Endothelial cell of umbilical vein (primary cell): ENCODE measurements around the gene FDX1. TPM values are rescaled to one million over a fixed set of nuclear protein-coding genes. Genes with fewer than 3 reads are reported as not detected.

Experiments used
- BruUV-seq: library from RNA; stranded (reverse); fragments of 400-500 nt; replicated peaks from 2 replicates; lab custom pipeline; 2021; lab: Mats Ljungman, UMichigan
- CTCF ChIA-PET: fragments of 300-600, 350-600 bp; sonication (Branson Sonifier 250); formaldehyde crosslinking; loops from one replicate; lab custom pipeline; 2021; ENCODE audit warnings: antibody characterized with exemption, inconsistent platforms; lab: Charles Lee
- POLR2A ChIA-PET: fragments of 300-600, 350-600 bp; sonication (Branson Sonifier 250); formaldehyde crosslinking; loops from one replicate; lab custom pipeline; 2021; ENCODE audit warnings: antibody characterized with exemption, inconsistent platforms; lab: Charles Lee
- DNase-seq: peaks from one replicate; pipeline ENCODE4 v3.0.0-alpha.2; 2011; ENCODE audit warnings: low read depth, low spot score
- FAIRE-seq: peaks from 2 replicates; lab custom pipeline; 2011; peaks lifted over from hg19 to GRCh38; lab: Jason Lieb, UNC
- H2AFZ ChIP-seq: 2 replicates; pipeline ENCODE4 v1.6.0; 2012; ENCODE audit warnings: low read depth, low read length, control low read depth, inconsistent platforms
- H3K27ac ChIP-seq: 2 replicates; pipeline ENCODE4 v1.5.1; 2011; ENCODE audit warnings: low read depth, mild to moderate bottlenecking, control low read depth, low read length, moderate library complexity; ENCODE audit not compliant: insufficient read depth
- H3K27me3 ChIP-seq, 2 experiments: 2 replicates each; pipeline versions ENCODE4 v1.6.0 to v1.6.1; 2011; ENCODE audit warnings: low read length in 2 of 2, mixed read lengths in 1 of 2; ENCODE audit not compliant: control insufficient read depth in 2 of 2, insufficient read depth in 2 of 2
- H3K36me3 ChIP-seq, 2 experiments: 2 replicates in 1 of 2; 3 replicates in 1 of 2; pipeline ENCODE4 v1.5.1; 2011; ENCODE audit warnings: low read length in 2 of 2, mild to moderate bottlenecking in 1 of 2, moderate library complexity in 1 of 2; ENCODE audit not compliant: control insufficient read depth in 2 of 2, insufficient read depth in 2 of 2; ENCODE audit errors: extremely low read depth in 1 of 2
- H3K4me1 ChIP-seq: 3 replicates; pipeline ENCODE4 v1.5.1; 2011; ENCODE audit warnings: mild to moderate bottlenecking, low read length; ENCODE audit not compliant: control insufficient read depth, insufficient read depth; ENCODE audit errors: extremely low read depth
- H3K4me2 ChIP-seq: 2 replicates; pipeline ENCODE4 v1.6.1; 2011; ENCODE audit warnings: low read length, control low read depth, mixed read lengths; ENCODE audit not compliant: insufficient read depth
- H3K4me3 ChIP-seq, 3 experiments: fragments of 200-600 bp in 1 of 3; sonication (generic), shearing (Covaris generic) in 1 of 3; replicated peaks in 1 of 3; 2 replicates each; pipeline ENCODE4 v1.5.1; 2011 to 2016; ENCODE audit warnings: control low read depth in 3 of 3, low read length in 3 of 3, mild to moderate bottlenecking in 2 of 3, inconsistent platforms in 1 of 3, low read depth in 1 of 3, moderate library complexity in 1 of 3; ENCODE audit not compliant: insufficient read depth in 1 of 3
- H3K79me2 ChIP-seq: 2 replicates; pipeline ENCODE4 v1.6.0; 2012; ENCODE audit warnings: low read length, inconsistent platforms; ENCODE audit not compliant: control insufficient read depth, insufficient read depth
- H3K9ac ChIP-seq: replicated peaks from 2 replicates; pipeline ENCODE3; 2011; ENCODE audit warnings: low read length, control low read depth; ENCODE audit not compliant: insufficient read depth; ENCODE audit errors: extremely low read depth
- H3K9me1 ChIP-seq: replicated peaks from 3 replicates; pipeline ENCODE4 v1.6.0; 2011; ENCODE audit warnings: mild to moderate bottlenecking, low read length; ENCODE audit not compliant: control insufficient read depth, insufficient read depth; ENCODE audit errors: extremely low read depth
- H3K9me3 ChIP-seq: replicated peaks from 2 replicates; pipeline ENCODE4 v1.5.1; 2012; ENCODE audit warnings: low read length, inconsistent platforms; ENCODE audit not compliant: control insufficient read depth, insufficient read depth
- H4K20me1 ChIP-seq: replicated peaks from 2 replicates; pipeline ENCODE3; 2011; ENCODE audit warnings: mild to moderate bottlenecking, low read length; ENCODE audit not compliant: control insufficient read depth, insufficient read depth; ENCODE audit errors: extremely low read depth
- EZH2 ChIP-seq: IDR thresholded peaks from 2 replicates; pipeline ENCODE4 v1.6.1; 2012; ENCODE audit warnings: borderline replicate concordance, low read depth, mild to moderate bottlenecking, moderate library complexity, low read length, inconsistent platforms; ENCODE audit not compliant: severe bottlenecking
- FOS ChIP-seq: IDR thresholded peaks from 2 replicates; pipeline ENCODE4 v1.6.1; 2011; ENCODE audit warnings: mild to moderate bottlenecking, low read length, moderate library complexity, borderline replicate concordance; ENCODE audit not compliant: insufficient read depth
- GATA2 ChIP-seq: IDR thresholded peaks from 2 replicates; pipeline ENCODE4 v1.7.0; 2011; ENCODE audit warnings: low read depth, mild to moderate bottlenecking, moderate library complexity, mixed read lengths, low read length; ENCODE audit not compliant: insufficient read length, insufficient read depth
- JUN ChIP-seq: IDR thresholded peaks from 2 replicates; pipeline ENCODE4 v1.6.1; 2011; ENCODE audit warnings: borderline replicate concordance, low read depth; ENCODE audit not compliant: insufficient read length, insufficient read depth
- MYC ChIP-seq: IDR thresholded peaks from one replicate; pipeline ENCODE4 v1.6.1; 2011; ENCODE audit warnings: mild to moderate bottlenecking, low read depth, low read length
- POLR2A ChIP-seq: IDR thresholded peaks from 2 replicates; pipeline ENCODE4 v1.6.1; 2012; ENCODE audit warnings: low read depth, mild to moderate bottlenecking, control low read depth, low read length
- POLR2AphosphoS5 ChIP-seq: IDR thresholded peaks from 2 replicates; pipeline ENCODE4 v1.6.1; 2012; ENCODE audit warnings: low read depth, mild to moderate bottlenecking, control low read depth, low read length, moderate library complexity; ENCODE audit not compliant: insufficient read depth
- dilution Hi-C: fragments of 300-500 bp; cut with MboI; formaldehyde crosslinking; loops from one replicate; pipeline ENCODE4 v1.15.0; 2019; ENCODE audit warnings: low sequenced_read_pairs; ENCODE audit not compliant: extremely low pct_ligation_motif_present
- intact Hi-C: fragments of 100-400 bp; cut with micrococcal nuclease; formaldehyde crosslinking; loops from one replicate; pipeline ENCODE4 v1.10.0; 2022
- polyA plus RNA-seq, 4 experiments: library from polyadenylated mRNA; depleted of rRNA in 3 of 4; stranded (reverse) in 3 of 4; unstranded in 1 of 4; fragments of >200 nt; gene quantifications; 2 replicates each; pipeline versions ENCODE4 v1.2.1 to v1.2.3, GENCODE V29; 2011 to 2012; ENCODE audit warnings: missing spikeins in 1 of 4
- total RNA-seq: library from RNA; stranded (reverse); gene quantifications from 2 replicates; pipeline ENCODE4 v1.2.3, GENCODE V29; 2021
- TF ChIP-seq, protein P1 (sequence below), 2 donors: IDR thresholded peaks; 1 replicate in 1 of 2; 2 replicates in 1 of 2; pipeline ENCODE4 v1.5.1; 2011; ENCODE audit warnings: low read length in 2 of 2, mild to moderate bottlenecking in 2 of 2, moderate library complexity in 2 of 2, control low read depth in 1 of 2, inconsistent platforms in 1 of 2, low read depth in 1 of 2; ENCODE audit not compliant: insufficient read depth in 1 of 2; ENCODE audit errors: extremely low read depth in 1 of 2
- TF ChIP-seq, protein P2 (sequence below): IDR thresholded peaks from 2 replicates; pipeline ENCODE4 v1.6.1; 2011; ENCODE audit not compliant: insufficient read depth, insufficient read length

The FDX1 gene
- total and polyA plus RNA-seq, 2 donors (not counting 3 experiments of a cell fraction or from before 2014, with no cell fraction given) = 4.7 to 11.0 TPM

DNA sequence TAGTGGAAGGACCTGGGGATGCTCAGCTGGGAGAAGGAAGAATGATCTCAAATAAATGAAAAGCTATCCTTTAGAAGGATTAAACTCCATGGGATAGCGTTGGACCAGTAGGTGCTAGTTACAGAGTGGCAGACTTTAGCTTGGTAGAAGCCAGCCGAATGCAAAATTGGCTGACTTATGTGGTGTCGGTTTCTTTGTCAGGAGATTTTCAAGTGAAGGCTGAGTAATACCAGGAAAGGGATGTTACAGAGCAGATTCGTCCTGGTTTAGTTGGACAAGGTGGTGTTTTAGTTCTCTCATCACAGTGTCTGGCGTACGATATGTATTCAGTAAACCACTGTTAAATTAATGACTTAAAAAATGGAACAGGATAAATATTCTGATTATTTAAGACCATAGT, 26.0 kb downstream of the FDX1 start:
- no peak overlapping the region for H3K27ac ChIP-seq
- ChIA-PET CTCF (interaction anchor here (0.6 to 1.8 kb wide), 3 partner anchors 8 to 775 kb away, joined by 3 to 4 read pairs (median 4); no protein-coding TSS in a partner anchor), POLR2A (no interaction called here)
- no peaks in the 10 kb centered on the region for H4K20me1 ChIP-seq
- H3K36me3 ChIP-seq = no peaks in the 10 kb centered on the region
- no peak overlapping the region for H3K9ac ChIP-seq
- H3K27me3 ChIP-seq = no peaks in the 10 kb centered on the region
- no peak overlapping the region for H3K4me3 ChIP-seq
- no peaks in the 10 kb centered on the region for H3K9me1 ChIP-seq
- H3K4me2 ChIP-seq = no peak overlapping the region
- intact Hi-C loops (no loop called here), dilution Hi-C loops (no loop called here)
- H3K9me3 ChIP-seq = no peaks in the 10 kb centered on the region
- TF ChIP-seq JUN = no peak
- TF ChIP-seq EZH2 = no peak
- TF ChIP-seq, protein P1, sequence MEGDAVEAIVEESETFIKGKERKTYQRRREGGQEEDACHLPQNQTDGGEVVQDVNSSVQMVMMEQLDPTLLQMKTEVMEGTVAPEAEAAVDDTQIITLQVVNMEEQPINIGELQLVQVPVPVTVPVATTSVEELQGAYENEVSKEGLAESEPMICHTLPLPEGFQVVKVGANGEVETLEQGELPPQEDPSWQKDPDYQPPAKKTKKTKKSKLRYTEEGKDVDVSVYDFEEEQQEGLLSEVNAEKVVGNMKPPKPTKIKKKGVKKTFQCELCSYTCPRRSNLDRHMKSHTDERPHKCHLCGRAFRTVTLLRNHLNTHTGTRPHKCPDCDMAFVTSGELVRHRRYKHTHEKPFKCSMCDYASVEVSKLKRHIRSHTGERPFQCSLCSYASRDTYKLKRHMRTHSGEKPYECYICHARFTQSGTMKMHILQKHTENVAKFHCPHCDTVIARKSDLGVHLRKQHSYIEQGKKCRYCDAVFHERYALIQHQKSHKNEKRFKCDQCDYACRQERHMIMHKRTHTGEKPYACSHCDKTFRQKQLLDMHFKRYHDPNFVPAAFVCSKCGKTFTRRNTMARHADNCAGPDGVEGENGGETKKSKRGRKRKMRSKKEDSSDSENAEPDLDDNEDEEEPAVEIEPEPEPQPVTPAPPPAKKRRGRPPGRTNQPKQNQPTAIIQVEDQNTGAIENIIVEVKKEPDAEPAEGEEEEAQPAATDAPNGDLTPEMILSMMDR (IDR thresholded peaks at IDR 0.05; ENCODE audit: extremely low read depth in 1 of 2, insufficient read depth in 1 of 2, low read depth in 1 of 2, low read length in 2 of 2) = no peak
- TF ChIP-seq POLR2A = no peak
- no peak for TF ChIP-seq POLR2AphosphoS5
- TF ChIP-seq, protein P2, sequence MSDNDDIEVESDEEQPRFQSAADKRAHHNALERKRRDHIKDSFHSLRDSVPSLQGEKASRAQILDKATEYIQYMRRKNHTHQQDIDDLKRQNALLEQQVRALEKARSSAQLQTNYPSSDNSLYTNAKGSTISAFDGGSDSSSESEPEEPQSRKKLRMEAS = no peak
- TF ChIP-seq GATA2 = no peak
- no peak for TF ChIP-seq MYC
- no peak for TF ChIP-seq FOS
- DNase-seq (no peak), FAIRE-seq (no peak)
- no peak overlapping the region for H2AFZ ChIP-seq
- no peaks in the 10 kb centered on the region for H3K4me1 ChIP-seq
- no TSS peak for BruUV-seq
- H3K79me2 ChIP-seq = no peaks in the 10 kb centered on the region
